H54 (cell line): Measurements from ENCODE around the gene ZNF831.

Experiments
- DNase-seq: peaks from one replicate; pipeline ENCODE4 v3.0.0; 2011; ENCODE audit warnings: low spot score, mixed read lengths; ENCODE audit not compliant: insufficient read length
- FAIRE-seq: peaks from 3 replicates; lab custom pipeline; 2011; peaks lifted over from hg19 to GRCh38; lab: Jason Lieb, UNC
- POLR2A ChIP-seq: IDR thresholded peaks from 2 replicates; pipeline ENCODE4 v1.6.1; 2011; ENCODE audit warnings: low read depth, mild to moderate bottlenecking, low read length

The ZNF831 gene

GRCh38 chr20:59131551-59132285 lies 31.9 kb upstream of the ZNF831 start:
- DNase-seq (no peak), FAIRE-seq (no peak)
- no peak for TF ChIP-seq POLR2A

GRCh38 chr20:59134182-59134581 lies 29.4 kb upstream of the ZNF831 start:
- no peak for DNase-seq
- TF ChIP-seq POLR2A, result no peak
- FAIRE-seq, result no peak

GRCh38 chr20:59135093-59135492 lies 28.5 kb upstream of the ZNF831 start:
- no peak for TF ChIP-seq POLR2A
- no peak for FAIRE-seq
- no peak for DNase-seq

GRCh38 chr20:59136027-59136426 lies 27.6 kb upstream of the ZNF831 start:
- TF ChIP-seq POLR2A, result no peak
- DNase-seq, result no peak
- FAIRE-seq, result no peak

- no peak for FAIRE-seq
Observed at GRCh38 chr20:59137532-59137931, 26.1 kb upstream of the ZNF831 start.

GRCh38 chr20:59138114-59138748 lies 25.4 kb upstream of the ZNF831 start:
- DNase-seq (no peak), FAIRE-seq (no peak)

More at GRCh38 chr20:59137532-59137931, 26.1 kb upstream of the ZNF831 start:
- TF ChIP-seq POLR2A, result no peak
- DNase-seq, result no peak

GRCh38 chr20:59139998-59140397 lies 23.6 kb upstream of the ZNF831 start:
- FAIRE-seq (no peak), DNase-seq (no peak)
- TF ChIP-seq POLR2A, result no peak

More at GRCh38 chr20:59138114-59138748, 25.4 kb upstream of the ZNF831 start:
- TF ChIP-seq POLR2A, result no peak

- TF ChIP-seq POLR2A, result no peak
- DNase-seq, result no peak
- no peak for FAIRE-seq
Observed at GRCh38 chr20:59141818-59142581, 21.6 kb upstream of the ZNF831 start.

GRCh38 chr20:59143326-59143725 lies 20.3 kb upstream of the ZNF831 start:
- FAIRE-seq, result no peak
- no peak for TF ChIP-seq POLR2A
- no peak for DNase-seq

- FAIRE-seq, result no peak
- DNase-seq, result no peak
- TF ChIP-seq POLR2A, result no peak
Observed at GRCh38 chr20:59144179-59144830, 19.3 kb upstream of the ZNF831 start.

GRCh38 chr20:59144831-59145196 lies 18.8 kb upstream of the ZNF831 start:
- no peak for DNase-seq
- no peak for FAIRE-seq

GRCh38 chr20:59145247-59145923 lies 18.2 kb upstream of the ZNF831 start:
- DNase-seq, result no peak
- no peak for FAIRE-seq
- no peak for TF ChIP-seq POLR2A

More at GRCh38 chr20:59144831-59145196, 18.8 kb upstream of the ZNF831 start:
- TF ChIP-seq POLR2A, result no peak
